HUES64 (cell line): ENCODE data around the gene MAMSTR.
"Not testable (repeated sequence)": the region's sequence is repeated elsewhere in the genome, so short reads cannot be mapped to it uniquely, and the experiment has no call there.

Experiments used
- H3K27ac ChIP-seq: 2 replicates; pipeline ENCODE4 v1.7.0; 2013; ENCODE audit warnings: low read depth, low read length, inconsistent platforms
- H3K27me3 ChIP-seq: 2 replicates; pipeline ENCODE4 v1.6.1; 2013; ENCODE audit warnings: mild to moderate bottlenecking, low read length; ENCODE audit not compliant: insufficient read depth
- H3K36me3 ChIP-seq: 2 replicates; pipeline ENCODE4 v1.6.1; 2013; ENCODE audit warnings: mild to moderate bottlenecking, low read length; ENCODE audit not compliant: insufficient read depth
- H3K4me1 ChIP-seq: 2 replicates; pipeline ENCODE4 v1.6.1; 2013; ENCODE audit warnings: mild to moderate bottlenecking, low read length, moderate library complexity; ENCODE audit not compliant: insufficient read depth
- H3K4me3 ChIP-seq: 2 replicates; pipeline ENCODE4 v1.5.1; 2013; ENCODE audit warnings: mild to moderate bottlenecking, low read length, moderate library complexity
- H3K9ac ChIP-seq: 2 replicates; pipeline ENCODE4 v1.6.1; 2013; ENCODE audit warnings: mild to moderate bottlenecking, low read depth, low read length
- H3K9me3 ChIP-seq: 2 replicates; pipeline ENCODE4 v1.6.1; 2013; ENCODE audit warnings: low read depth, low read length; ENCODE audit not compliant: insufficient read depth
- WGBS: fragments of 150-250, 120-280 bp; methylation state at CpG from one replicate; pipeline ENCODE4 v1.1.7; 2013; ENCODE audit warnings: missing lambda C conversion rate; 5-methylcytosine and 5-hydroxymethylcytosine counted together

The MAMSTR gene

DNA sequence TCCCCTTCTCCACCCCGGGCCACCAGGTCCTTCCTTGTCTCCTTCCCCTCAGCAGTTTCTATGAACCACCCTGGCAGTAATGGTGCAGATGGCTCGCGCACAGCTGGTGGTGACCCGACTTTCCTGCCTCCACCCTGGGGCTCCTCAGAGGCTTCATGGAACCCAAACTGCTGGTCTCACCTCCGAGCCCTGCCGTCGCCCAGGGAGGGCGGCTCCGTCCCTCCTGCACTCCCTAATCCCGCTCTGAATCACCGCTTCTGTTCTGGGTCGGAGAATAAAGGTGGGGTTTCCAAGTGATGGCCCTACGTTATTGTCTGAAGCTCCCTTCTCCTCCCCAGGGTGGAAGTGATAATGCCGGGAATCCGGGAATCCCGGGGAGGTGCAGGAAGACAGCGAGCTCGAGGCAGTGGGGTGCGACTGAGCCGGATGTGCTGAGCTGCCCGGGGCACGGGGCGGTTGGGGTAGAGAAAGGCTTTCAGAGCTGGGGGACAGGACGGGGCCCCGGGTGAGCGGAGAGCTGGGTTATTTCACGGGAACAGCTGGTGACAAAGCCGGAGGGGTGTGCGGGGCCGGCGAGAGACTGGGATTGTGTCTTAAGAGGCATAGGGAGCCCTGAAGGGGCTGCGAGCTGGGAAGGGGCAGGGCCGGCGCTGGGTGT lies 23.0 kb downstream of the MAMSTR start:
- H3K9ac ChIP-seq, result peak overlapping the region; percentile 64
- no peaks in the 10 kb centered on the region for H3K27me3 ChIP-seq
- 0 out of 2 replicates have a peak, but pooled peaks cover 2% of the 10 kb centered on the region for H3K4me1 ChIP-seq
- WGBS, result under 1% methylated on average over 34 of the region's 34 CpGs
- H3K4me3 ChIP-seq, result peak overlapping the region; percentile 74
- H3K27ac ChIP-seq, result no peak overlapping the region; the same call in 1 of the 2 replicates
- no peaks in the 10 kb centered on the region for H3K36me3 ChIP-seq
- H3K9me3 ChIP-seq, result no peaks in the 10 kb centered on the region

DNA sequence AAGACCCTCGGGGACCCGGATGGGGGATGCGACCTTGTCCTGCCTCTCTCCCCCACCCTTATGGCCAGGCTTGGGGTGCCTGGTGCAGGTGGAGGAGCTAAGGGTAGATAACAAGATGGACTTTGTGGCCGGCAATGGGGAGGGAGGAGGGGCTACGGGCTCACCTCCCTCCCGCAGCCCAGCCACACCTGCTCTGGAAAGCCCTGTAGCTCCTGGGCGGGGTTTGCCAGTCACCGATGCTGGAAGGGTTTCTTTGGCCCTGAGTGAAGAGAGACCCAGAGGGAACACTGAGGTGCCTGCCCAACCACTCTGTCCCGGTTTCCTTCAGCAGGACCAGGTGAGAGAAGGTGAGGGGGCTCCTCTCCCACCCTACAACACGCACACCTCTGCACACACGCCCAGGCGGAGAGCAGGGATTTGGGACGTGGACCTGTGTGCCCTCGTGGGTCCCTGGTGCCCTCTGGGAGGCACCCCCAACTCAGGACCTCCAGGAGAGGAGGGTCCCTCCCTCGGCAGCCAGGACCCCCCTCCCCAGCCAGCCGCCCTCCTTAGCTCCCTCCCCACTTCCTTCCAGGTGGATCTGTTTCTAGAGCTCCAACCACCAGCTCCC lies 23.7 kb downstream of the MAMSTR start, which contains the start of gene FUT2:
Gene FUT2 (plus strand): TSS at position 229 of the 610 bp plus-strand sequence. CDS start 6,986 bp downstream, outside the sequence.
- 0 out of 2 replicates have a peak, but pooled peaks cover 2% of the 10 kb centered on the region for H3K4me1 ChIP-seq
- no peaks in the 10 kb centered on the region for H3K36me3 ChIP-seq
- H3K27me3 ChIP-seq, result no peaks in the 10 kb centered on the region
- no peaks in the 10 kb centered on the region for H3K9me3 ChIP-seq
- H3K27ac ChIP-seq, result no peak within 1 kb of the TSS; the same call in 1 of the 2 replicates
- H3K4me3 ChIP-seq, result peak within 1 kb of the TSS; percentile 74
- 4% methylated on average over 15 of the region's 16 CpGs for WGBS
- H3K9ac ChIP-seq, result peak within 1 kb of the TSS; percentile 64

DNA sequence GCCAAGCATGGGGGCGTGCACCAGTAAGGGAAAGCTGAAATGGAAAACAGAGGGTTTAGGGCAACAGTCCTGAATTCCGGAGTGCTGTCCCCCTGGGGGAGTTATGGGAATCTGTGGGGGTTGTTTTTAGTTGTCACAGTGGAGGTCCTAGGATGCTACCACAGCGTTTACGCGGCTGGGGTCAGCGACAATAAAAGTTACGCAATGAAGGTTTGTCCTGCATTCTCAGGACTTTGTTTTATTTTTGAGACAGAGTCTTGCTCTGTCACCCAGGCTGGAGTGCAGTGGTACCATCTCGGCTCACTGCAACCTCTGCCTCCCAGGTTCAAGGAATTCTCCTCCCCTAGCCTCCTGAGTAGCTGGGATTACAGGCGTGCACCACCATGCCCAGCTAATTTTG lies 25.9 kb downstream of the MAMSTR start:
- 90% methylated on average over 9 of the region's 9 CpGs for WGBS

DNA sequence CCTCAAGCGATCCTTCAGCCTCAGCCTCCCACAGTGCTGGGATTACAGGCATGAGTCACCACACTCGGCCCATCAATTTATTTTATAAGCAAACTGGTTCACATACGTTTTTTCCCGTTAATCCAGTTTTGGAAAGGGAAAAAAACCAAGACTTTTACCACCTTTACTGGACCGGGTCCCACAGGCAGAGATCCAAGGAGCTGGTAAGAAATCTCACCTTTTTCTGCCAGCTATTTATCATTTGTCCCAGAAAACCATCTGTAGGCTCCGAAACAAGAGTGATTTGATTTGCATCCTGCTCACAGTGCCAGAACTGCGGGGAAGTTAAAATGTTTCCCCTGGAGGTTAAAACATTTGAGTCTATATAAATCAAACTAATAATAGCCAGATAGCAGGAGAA lies 30.1 kb downstream of the MAMSTR start:
- no peaks in the 10 kb centered on the region for H3K9me3 ChIP-seq
- 92% methylated on average over 6 of the region's 7 CpGs for WGBS
- no peak overlapping the region for H3K27ac ChIP-seq
- H3K27me3 ChIP-seq, result no peaks in the 10 kb centered on the region
- no peaks in the 10 kb centered on the region for H3K4me1 ChIP-seq
- no peak overlapping the region for H3K9ac ChIP-seq
- no peaks in the 10 kb centered on the region for H3K36me3 ChIP-seq
- H3K4me3 ChIP-seq, result no peak overlapping the region

More for the DNA sequence above, 25.9 kb downstream of the MAMSTR start:
- not testable (repeated sequence) for H3K9me3 ChIP-seq, H3K4me1 ChIP-seq, H3K4me3 ChIP-seq, H3K36me3 ChIP-seq, H3K27me3 ChIP-seq, H3K9ac ChIP-seq, H3K27ac ChIP-seq

DNA sequence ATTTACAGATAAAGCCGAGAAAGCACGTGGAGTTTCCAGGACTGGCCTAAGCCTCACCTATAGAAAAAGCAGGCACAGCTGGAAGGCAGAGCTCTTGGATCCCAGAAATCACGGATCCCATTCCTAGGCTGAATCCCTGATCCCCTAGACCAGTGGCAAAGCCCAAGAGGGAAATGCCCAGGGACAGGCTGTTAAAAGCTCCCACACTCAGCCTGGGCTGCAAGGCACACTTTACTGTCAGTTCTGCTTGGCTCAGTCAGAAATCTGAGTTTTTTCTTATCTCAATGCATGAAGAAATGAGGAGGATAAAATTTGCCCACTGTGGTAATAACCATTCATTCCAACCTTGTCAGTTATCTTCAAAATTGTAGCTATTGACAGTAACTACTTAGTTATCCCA lies 31.7 kb downstream of the MAMSTR start:
- 88% methylated on average over 3 of the region's 3 CpGs for WGBS
- Histone ChIP-seq H3K4me3 (no peak overlapping the region), H3K9ac (no peak overlapping the region), H3K36me3 (no peaks in the 10 kb centered on the region), H3K27me3 (no peaks in the 10 kb centered on the region), H3K9me3 (no peaks in the 10 kb centered on the region), H3K4me1 (no peaks in the 10 kb centered on the region), H3K27ac (no peak overlapping the region)

DNA sequence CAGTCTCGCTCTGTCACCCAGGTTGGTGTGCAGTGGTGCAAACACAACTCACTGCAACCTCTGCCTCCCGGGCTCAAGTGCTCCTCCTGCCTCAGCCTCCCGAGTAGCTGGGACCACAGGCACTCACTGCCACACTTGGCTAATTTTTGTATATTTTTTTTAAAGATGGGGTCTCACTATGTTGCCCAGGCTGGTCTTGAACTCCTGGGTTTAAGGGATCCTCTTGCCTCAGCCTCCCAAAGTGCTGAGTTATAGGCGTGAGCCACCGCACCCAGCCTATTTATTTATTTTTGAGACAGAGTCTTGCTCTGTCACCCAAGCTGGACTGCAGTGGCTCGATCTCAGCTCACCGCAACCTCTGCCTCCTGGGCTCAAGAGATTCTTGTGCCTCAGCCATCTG lies 32.9 kb downstream of the MAMSTR start:
- not testable (repeated sequence) for H3K4me1 ChIP-seq, H3K27ac ChIP-seq, H3K27me3 ChIP-seq, H3K36me3 ChIP-seq, H3K9ac ChIP-seq, H3K4me3 ChIP-seq, H3K9me3 ChIP-seq
- 91% methylated on average over 7 of the region's 7 CpGs for WGBS

DNA sequence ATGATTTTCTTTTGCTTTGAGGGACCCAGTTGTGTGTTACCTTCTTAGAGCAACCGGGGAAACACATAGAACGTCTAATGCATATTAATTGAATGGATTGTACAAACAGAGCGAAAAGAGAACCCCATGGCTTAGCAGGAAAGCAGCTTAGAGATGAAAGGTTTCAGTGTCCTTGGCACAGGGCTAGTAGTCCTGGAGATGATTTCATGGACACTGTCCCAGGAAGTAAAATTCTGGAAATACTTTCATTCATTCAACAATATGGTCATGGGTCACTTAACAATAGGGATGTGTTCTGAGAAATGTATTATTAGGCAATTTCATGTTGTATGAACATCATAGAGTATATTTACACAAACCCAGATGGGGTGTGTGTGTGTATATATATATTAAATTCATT lies 33.4 kb downstream of the MAMSTR start:
- no peak overlapping the region for H3K4me3 ChIP-seq
- H3K9ac ChIP-seq, result no peak overlapping the region
- H3K4me1 ChIP-seq, result no peaks in the 10 kb centered on the region
- H3K27me3 ChIP-seq, result no peaks in the 10 kb centered on the region
- H3K36me3 ChIP-seq, result no peaks in the 10 kb centered on the region
- H3K27ac ChIP-seq, result no peak overlapping the region
- no peaks in the 10 kb centered on the region for H3K9me3 ChIP-seq
- 80% methylated on average over 3 of the region's 3 CpGs for WGBS

DNA sequence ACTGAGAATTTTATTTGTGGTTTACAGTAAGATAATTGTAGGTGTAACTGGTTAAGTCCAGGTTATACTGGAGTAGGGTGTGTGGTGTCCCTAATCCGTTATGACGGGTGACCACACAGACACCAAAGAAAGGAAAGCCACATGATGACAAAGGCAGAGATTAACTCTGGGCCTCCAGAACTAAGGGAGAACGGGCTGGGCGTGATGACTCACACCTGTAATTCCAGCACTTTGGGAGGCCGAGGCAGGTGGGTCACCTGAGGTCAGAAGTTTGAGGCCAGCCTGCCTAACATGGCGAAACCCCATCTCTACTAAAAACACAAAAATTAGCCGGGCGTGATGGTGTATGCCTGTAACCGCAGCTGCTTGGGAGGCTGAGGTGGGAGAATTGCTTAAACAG lies 33.9 kb downstream of the MAMSTR start:
- H3K4me3 ChIP-seq, result no peak overlapping the region
- no peaks in the 10 kb centered on the region for H3K4me1 ChIP-seq
- H3K27me3 ChIP-seq, result no peaks in the 10 kb centered on the region
- H3K36me3 ChIP-seq, result no peaks in the 10 kb centered on the region
- H3K9me3 ChIP-seq, result no peaks in the 10 kb centered on the region
- 87% methylated on average over 9 of the region's 9 CpGs for WGBS
- H3K9ac ChIP-seq, result no peak overlapping the region
- no peak overlapping the region for H3K27ac ChIP-seq

DNA sequence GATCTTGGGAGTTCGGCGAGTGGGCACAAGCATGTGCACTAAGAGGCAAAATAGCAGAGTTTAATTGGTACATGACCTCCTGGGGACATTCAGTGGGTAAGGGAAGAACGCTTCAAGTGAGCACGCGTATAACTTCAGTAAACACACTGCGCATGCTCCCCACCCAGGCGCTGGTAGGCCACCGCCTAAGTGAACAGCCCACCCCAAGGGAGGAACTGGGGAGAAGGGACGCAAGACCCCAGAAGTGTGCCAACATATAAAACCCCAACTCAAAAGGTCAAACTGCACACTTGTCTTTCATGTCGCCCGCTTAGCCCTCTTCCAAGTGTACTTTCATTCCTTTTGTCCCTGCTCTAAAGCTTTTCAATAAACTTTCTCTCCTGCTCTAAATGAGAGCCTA lies 36.2 kb downstream of the MAMSTR start:
- 92% methylated on average over 11 of the region's 11 CpGs for WGBS
- H3K4me1 ChIP-seq, result no peaks in the 10 kb centered on the region

DNA sequence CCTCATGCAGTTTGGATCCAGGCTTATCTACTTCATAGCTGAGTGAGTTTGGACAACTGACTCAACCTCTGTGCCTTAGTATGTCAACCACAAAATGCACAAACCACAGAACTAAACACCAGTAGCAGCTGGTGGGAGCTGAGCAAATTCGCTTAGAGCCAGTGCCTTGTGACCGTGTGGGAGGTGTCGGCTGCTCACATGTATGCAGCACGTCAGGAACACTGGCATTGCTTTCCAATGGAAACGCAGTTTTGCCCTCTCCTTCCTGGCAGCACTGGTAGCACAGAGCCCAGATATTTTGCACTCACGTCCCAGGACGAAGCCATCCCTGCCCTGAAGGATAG lies 38.4 kb downstream of the MAMSTR start:
- Histone ChIP-seq H3K27me3 (no peaks in the 10 kb centered on the region), H3K9me3 (no peaks in the 10 kb centered on the region), H3K27ac (no peak overlapping the region), H3K4me3 (no peak overlapping the region), H3K36me3 (no peaks in the 10 kb centered on the region), H3K9ac (no peak overlapping the region), H3K4me1 (no peaks in the 10 kb centered on the region)
- WGBS, result 93% methylated on average over 7 of the region's 7 CpGs

More for the DNA sequence above, 36.2 kb downstream of the MAMSTR start:
- H3K9me3 ChIP-seq, result no peaks in the 10 kb centered on the region
- no peak overlapping the region for H3K4me3 ChIP-seq
- H3K27me3 ChIP-seq, result no peaks in the 10 kb centered on the region
- no peak overlapping the region for H3K27ac ChIP-seq
- no peaks in the 10 kb centered on the region for H3K36me3 ChIP-seq
- H3K9ac ChIP-seq, result no peak overlapping the region

DNA sequence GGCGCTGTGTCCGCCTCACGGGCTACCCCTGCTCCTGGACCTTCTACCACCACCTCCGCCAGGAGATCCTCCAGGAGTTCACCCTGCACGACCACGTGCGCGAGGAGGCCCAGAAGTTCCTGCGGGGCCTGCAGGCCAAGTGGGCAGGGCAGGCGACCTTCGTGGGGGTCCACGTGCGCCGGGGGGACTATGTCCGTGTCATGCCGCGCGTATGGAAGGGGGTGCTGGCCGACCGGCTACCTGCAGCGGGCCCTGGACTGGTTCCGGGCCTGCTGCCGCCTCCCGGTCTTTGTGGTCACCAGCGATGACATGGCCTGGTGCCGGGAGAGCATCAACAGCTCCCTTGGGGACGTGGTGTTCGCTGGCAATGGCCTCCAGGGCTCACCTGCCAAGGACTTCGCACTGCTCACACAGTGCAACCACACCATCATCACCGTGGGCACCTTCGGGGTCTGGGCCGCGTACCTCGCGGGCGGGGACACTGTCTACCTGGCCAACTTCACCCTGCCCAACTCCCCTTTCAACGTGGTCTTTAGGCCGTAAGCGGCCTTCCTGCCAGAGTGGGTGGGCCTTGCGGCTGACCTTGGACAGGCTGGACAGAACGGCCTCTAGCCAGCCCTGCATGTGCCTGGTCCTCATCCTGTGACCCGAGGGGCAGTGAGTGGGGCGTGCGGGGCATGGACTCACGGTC lies 38.9 kb downstream of the MAMSTR start:
- no peaks in the 10 kb centered on the region for H3K27me3 ChIP-seq
- no peak overlapping the region for H3K4me3 ChIP-seq
- no peaks in the 10 kb centered on the region for H3K36me3 ChIP-seq
- H3K9me3 ChIP-seq, result no peaks in the 10 kb centered on the region
- H3K9ac ChIP-seq, result no peak overlapping the region
- 0 out of 2 replicates have a peak, but pooled peaks cover 3% of the 10 kb centered on the region for H3K4me1 ChIP-seq
- 94% methylated on average over 45 of the region's 45 CpGs for whole genome bisulfite sequencing
- H3K27ac ChIP-seq, result no peak overlapping the region
